AG04450 (cell line): Measurements from ENCODE around the gene ARL2BP. TPM values are rescaled to one million over a fixed set of nuclear protein-coding genes. Genes with fewer than 3 reads are reported as not detected.

Experiments
- CTCF ChIA-PET: fragments of 300-600, 350-600 bp; formaldehyde crosslinking; extraction: SDS; loops from one replicate; lab custom pipeline; 2022; ENCODE audit warnings: antibody characterized with exemption, inconsistent platforms; lab: Charles Lee
- POLR2A ChIA-PET: fragments of 350-600 bp; formaldehyde crosslinking; extraction: SDS; loops from one replicate; lab custom pipeline; 2021; ENCODE audit warnings: antibody characterized with exemption, inconsistent platforms; lab: Yijun Ruan, JAX
- DNase-seq: peaks from one replicate; pipeline ENCODE4 v3.0.0-alpha.2; 2011; ENCODE audit warnings: low read depth, low spot score
- H3K27ac ChIP-seq: one replicate; pipeline ENCODE4 v1.5.1; 2012; ENCODE audit warnings: low read depth, low read length, control low read depth
- H3K27me3 ChIP-seq: one replicate; pipeline ENCODE4 v1.6.0; 2012; ENCODE audit warnings: low read length; ENCODE audit not compliant: control insufficient read depth, insufficient read depth
- H3K4me3 ChIP-seq: 2 replicates; pipeline ENCODE4 v1.5.1; 2011; ENCODE audit warnings: mild to moderate bottlenecking, low read depth, low read length, control low read depth
- H3K9me3 ChIP-seq: 2 replicates; pipeline ENCODE4 v1.5.1; 2012; ENCODE audit warnings: low read length; ENCODE audit not compliant: control insufficient read depth, insufficient read depth
- CTCF ChIP-seq: IDR thresholded peaks from 2 replicates; pipeline ENCODE4 v1.5.1; 2011; ENCODE audit warnings: low read depth, low read length, control low read depth, inconsistent platforms
- polyA plus RNA-seq: library from polyadenylated mRNA; depleted of rRNA; stranded (reverse); fragments of >200 nt; gene quantifications from 2 replicates; pipeline ENCODE4 v1.2.3, GENCODE V29; 2011

ARL2BP gene
- polyA plus RNA-seq, 1 experiment = 107 TPM

GRCh38 chr16:57239107-57239506, 6.0 kb upstream of the ARL2BP start:
- H3K9me3 ChIP-seq = no peaks in the 10 kb centered on the region
- H3K27me3 ChIP-seq = no peaks in the 10 kb centered on the region
- TF ChIP-seq CTCF = no peak
- ChIA-PET CTCF (no interaction called here), POLR2A (no interaction called here)
- no peak for DNase-seq
- H3K4me3 ChIP-seq = no peak overlapping the region
- no peak overlapping the region for H3K27ac ChIP-seq

- CTCF ChIA-PET = no interaction called here
- Histone ChIP-seq H3K27me3 (no peaks in the 10 kb centered on the region), H3K9me3 (no peaks in the 10 kb centered on the region; the same call in 1 of the 2 replicates), H3K4me3 (no peak overlapping the region), H3K27ac (no peak overlapping the region)
- TF ChIP-seq CTCF = no peak
- POLR2A ChIA-PET = no interaction called here
- no peak for DNase-seq
Measured at GRCh38 chr16:57240851-57241250, 4.2 kb upstream of the ARL2BP start.

- POLR2A ChIA-PET = no interaction called here
- TF ChIP-seq CTCF = no peak
- no peak for DNase-seq
- Histone ChIP-seq H3K9me3 (no peaks in the 10 kb centered on the region; the same call in 1 of the 2 replicates), H3K27ac (no peak overlapping the region), H3K4me3 (no peak overlapping the region), H3K27me3 (no peaks in the 10 kb centered on the region)
- CTCF ChIA-PET = no interaction called here
Measured at GRCh38 chr16:57242650-57243049, 2.4 kb upstream of the ARL2BP start.

- Histone ChIP-seq H3K4me3 (peak overlapping the region; percentile 63), H3K9me3 (no peaks in the 10 kb centered on the region; the same call in 1 of the 2 replicates), H3K27me3 (no peaks in the 10 kb centered on the region), H3K27ac (peak overlapping the region; percentile 79)
- ChIA-PET POLR2A (interaction anchor here (1.6 kb wide), 1 partner anchor 9 kb away, joined by 3 read pairs; no protein-coding TSS in a partner anchor), CTCF (no interaction called here)
- no peak for DNase-seq
- peak; percentile 14; the same call in 1 of the 2 replicates for TF ChIP-seq CTCF
Measured at GRCh38 chr16:57244463-57244766, 644 bp upstream of the ARL2BP start.

- Histone ChIP-seq H3K27me3 (no peaks in the 10 kb centered on the region), H3K9me3 (no peaks in the 10 kb centered on the region; the same call in 1 of the 2 replicates), H3K27ac (peak overlapping the region; percentile 87), H3K4me3 (peak overlapping the region; percentile 75)
- ChIA-PET POLR2A (interaction anchor here (0.6 to 1.6 kb wide), 8 partner anchors 10 to 177 kb away, joined by 3 to 5 read pairs (median 3); partner anchors contain the start of genes PSME3IP1 and RSPRY1), CTCF (interaction anchor here (0.9 to 2.0 kb wide), 3 partner anchors 78 to 173 kb away, joined by 4 to 8 read pairs (median 4); no protein-coding TSS in a partner anchor)
- DNase-seq = no peak
- no peak for TF ChIP-seq CTCF
Measured at GRCh38 chr16:57245472-57246113, 534 bp downstream of the ARL2BP start.
